Memory B cell (primary cell): Measurements from ENCODE around the gene GATAD2B.

Source experiments
- ATAC-seq: fragments of 150-1000 bp; cut with Tn5 transposase; 2 replicates; pipeline ENCODE4 v1.10.0; 2021; ENCODE audit warnings: low read depth, mild to moderate bottlenecking, moderate library complexity
- DNase-seq, 2 donors: peaks; one replicate each; pipeline ENCODE4 v3.0.0; 2022; ENCODE audit warnings: low spot score in 2 of 2
- H3K27ac Mint-ChIP-seq: one replicate; pipeline ENCODE4 v1.8.0; 2022; ENCODE audit warnings: mild to moderate bottlenecking, moderate library complexity, mixed read lengths
- H3K27me3 Mint-ChIP-seq: one replicate; pipeline ENCODE4 v1.8.0; 2022; ENCODE audit warnings: mixed read lengths
- H3K36me3 Mint-ChIP-seq: one replicate; pipeline ENCODE4 v1.8.0; 2022; ENCODE audit warnings: mild to moderate bottlenecking, mixed read lengths
- H3K4me1 Mint-ChIP-seq: one replicate; pipeline ENCODE4 v1.8.0; 2022; ENCODE audit warnings: mixed read lengths
- H3K4me3 Mint-ChIP-seq: one replicate; pipeline ENCODE4 v1.8.0; 2022; ENCODE audit warnings: mild to moderate bottlenecking, moderate library complexity, mixed read lengths
- H3K9me3 Mint-ChIP-seq: one replicate; pipeline ENCODE4 v1.8.0; 2022; ENCODE audit warnings: mixed read lengths

GATAD2B gene

GRCh38 chr1:153778824-153779519 is 143.8 kb downstream of the GATAD2B start:
- no peaks in the 10 kb centered on the region for H3K9me3 Mint-ChIP-seq
- DNase-seq: no peak
- H3K4me1 Mint-ChIP-seq: peaks cover 19% of the 10 kb centered on the region
- no peak for ATAC-seq
- H3K36me3 Mint-ChIP-seq: peaks cover 2% of the 10 kb centered on the region
- no peaks in the 10 kb centered on the region for H3K27me3 Mint-ChIP-seq
- no peak overlapping the region for H3K4me3 Mint-ChIP-seq
- H3K27ac Mint-ChIP-seq: no peak overlapping the region

GRCh38 chr1:153778051-153778823 is 144.5 kb downstream of the GATAD2B start:
- H3K4me1 Mint-ChIP-seq: peaks cover 17% of the 10 kb centered on the region
- H3K36me3 Mint-ChIP-seq: peaks cover 2% of the 10 kb centered on the region
- no peak overlapping the region for H3K4me3 Mint-ChIP-seq
- H3K27ac Mint-ChIP-seq: no peak overlapping the region
- ATAC-seq (no peak), DNase-seq (no peak)
- no peaks in the 10 kb centered on the region for H3K27me3 Mint-ChIP-seq
- no peaks in the 10 kb centered on the region for H3K9me3 Mint-ChIP-seq

GRCh38 chr1:153777648-153778047 is 145.1 kb downstream of the GATAD2B start:
- H3K4me3 Mint-ChIP-seq: no peak overlapping the region
- no peaks in the 10 kb centered on the region for H3K9me3 Mint-ChIP-seq
- peaks cover 2% of the 10 kb centered on the region for H3K36me3 Mint-ChIP-seq
- DNase-seq (no peak), ATAC-seq (no peak)
- H3K27ac Mint-ChIP-seq: peak overlapping the region; percentile 3
- H3K4me1 Mint-ChIP-seq: peaks cover 15% of the 10 kb centered on the region
- no peaks in the 10 kb centered on the region for H3K27me3 Mint-ChIP-seq

- Mint-ChIP-seq H3K27ac (peak overlapping the region; percentile 3), H3K36me3 (peaks cover 4% of the 10 kb centered on the region), H3K9me3 (no peaks in the 10 kb centered on the region), H3K4me1 (peaks cover 15% of the 10 kb centered on the region), H3K4me3 (peak overlapping the region; percentile 63), H3K27me3 (no peaks in the 10 kb centered on the region)
- DNase-seq (no peak), ATAC-seq (no peak)
These were observed 145.9 kb downstream of the GATAD2B start for GRCh38 chr1:153776845-153777370.

GRCh38 chr1:153776352-153776751 is 146.4 kb downstream of the GATAD2B start:
- no peak overlapping the region for H3K27ac Mint-ChIP-seq
- no peaks in the 10 kb centered on the region for H3K9me3 Mint-ChIP-seq
- DNase-seq (no peak), ATAC-seq (no peak)
- peaks cover 15% of the 10 kb centered on the region for H3K4me1 Mint-ChIP-seq
- no peaks in the 10 kb centered on the region for H3K27me3 Mint-ChIP-seq
- peaks cover 4% of the 10 kb centered on the region for H3K36me3 Mint-ChIP-seq
- H3K4me3 Mint-ChIP-seq: peak overlapping the region; percentile 87

- no peaks in the 10 kb centered on the region for H3K27me3 Mint-ChIP-seq
- peaks cover 4% of the 10 kb centered on the region for H3K36me3 Mint-ChIP-seq
- H3K9me3 Mint-ChIP-seq: no peaks in the 10 kb centered on the region
- peak overlapping the region; percentile 87 for H3K4me3 Mint-ChIP-seq
- DNase-seq (peak; percentile 54 to 58), ATAC-seq (peak; percentile 80)
- H3K27ac Mint-ChIP-seq: peak overlapping the region; percentile 67
- peaks cover 16% of the 10 kb centered on the region for H3K4me1 Mint-ChIP-seq
These were observed 147.1 kb downstream of the GATAD2B start for GRCh38 chr1:153775458-153776327.

GRCh38 chr1:153774780-153775457 is 147.9 kb downstream of the GATAD2B start, which contains the start of gene SLC27A3:
Gene SLC27A3, plus strand, starts transcription at chr1:153775407. Its CDS starts 91 bp downstream, at chr1:153775498.
- no peaks in the 10 kb centered on the region for H3K27me3 Mint-ChIP-seq

GRCh38 chr1:153774026-153774595 is 148.7 kb downstream of the GATAD2B start:
- H3K4me1 Mint-ChIP-seq: peaks cover 22% of the 10 kb centered on the region
- H3K27me3 Mint-ChIP-seq: no peaks in the 10 kb centered on the region
- H3K27ac Mint-ChIP-seq: no peak overlapping the region
- DNase-seq: no peak
- no peak for ATAC-seq
- no peaks in the 10 kb centered on the region for H3K9me3 Mint-ChIP-seq
- no peak overlapping the region for H3K4me3 Mint-ChIP-seq
- peaks cover 8% of the 10 kb centered on the region for H3K36me3 Mint-ChIP-seq

More at GRCh38 chr1:153774780-153775457, 147.9 kb downstream of the GATAD2B start, which contains the start of gene SLC27A3:
- no peak for DNase-seq
- peaks cover 19% of the 10 kb centered on the region for H3K4me1 Mint-ChIP-seq
- H3K27ac Mint-ChIP-seq: peak within 1 kb of the TSS; percentile 67
- peak; percentile 18 for ATAC-seq
- H3K36me3 Mint-ChIP-seq: peaks cover 4% of the 10 kb centered on the region
- no peaks in the 10 kb centered on the region for H3K9me3 Mint-ChIP-seq
- peak within 1 kb of the TSS; percentile 87 for H3K4me3 Mint-ChIP-seq

- no peaks in the 10 kb centered on the region for H3K9me3 Mint-ChIP-seq
- ATAC-seq: no peak
- H3K27me3 Mint-ChIP-seq: no peaks in the 10 kb centered on the region
- peaks cover 22% of the 10 kb centered on the region for H3K4me1 Mint-ChIP-seq
- no peak overlapping the region for H3K27ac Mint-ChIP-seq
- no peak for DNase-seq
- peaks cover 11% of the 10 kb centered on the region for H3K36me3 Mint-ChIP-seq
- no peak overlapping the region for H3K4me3 Mint-ChIP-seq
These were observed 149.5 kb downstream of the GATAD2B start for GRCh38 chr1:153773096-153773921.

GRCh38 chr1:153771841-153772593 is 150.8 kb downstream of the GATAD2B start:
- Mint-ChIP-seq H3K27me3 (no peaks in the 10 kb centered on the region), H3K9me3 (no peaks in the 10 kb centered on the region), H3K4me1 (peaks cover 17% of the 10 kb centered on the region), H3K27ac (no peak overlapping the region), H3K4me3 (no peak overlapping the region), H3K36me3 (peaks cover 20% of the 10 kb centered on the region)
- DNase-seq: no peak
- ATAC-seq: no peak

GRCh38 chr1:153771261-153771660 is 151.5 kb downstream of the GATAD2B start:
- no peaks in the 10 kb centered on the region for H3K9me3 Mint-ChIP-seq
- H3K4me1 Mint-ChIP-seq: peaks cover 12% of the 10 kb centered on the region
- H3K27ac Mint-ChIP-seq: no peak overlapping the region
- peaks cover 20% of the 10 kb centered on the region for H3K36me3 Mint-ChIP-seq
- ATAC-seq (no peak), DNase-seq (no peak)
- no peaks in the 10 kb centered on the region for H3K27me3 Mint-ChIP-seq
- H3K4me3 Mint-ChIP-seq: no peak overlapping the region

- no peak overlapping the region for H3K4me3 Mint-ChIP-seq
These were observed 152.0 kb downstream of the GATAD2B start for GRCh38 chr1:153770797-153771196.

More at GRCh38 chr1:153770797-153771196, 152.0 kb downstream of the GATAD2B start:
- Mint-ChIP-seq H3K27ac (no peak overlapping the region), H3K4me1 (peaks cover 10% of the 10 kb centered on the region), H3K27me3 (no peaks in the 10 kb centered on the region), H3K9me3 (no peaks in the 10 kb centered on the region), H3K36me3 (peaks cover 21% of the 10 kb centered on the region)
- DNase-seq (no peak), ATAC-seq (no peak)
